Measurements from ENCODE around the gene HIPK4. TPM values are rescaled to one million over a fixed set of nuclear protein-coding genes. Genes with fewer than 3 reads are reported as not detected.

HIPK4 gene
- total and polyA plus RNA-seq, 4 donors: 0.02 to 0.17 TPM; not detected in 2

DNA sequence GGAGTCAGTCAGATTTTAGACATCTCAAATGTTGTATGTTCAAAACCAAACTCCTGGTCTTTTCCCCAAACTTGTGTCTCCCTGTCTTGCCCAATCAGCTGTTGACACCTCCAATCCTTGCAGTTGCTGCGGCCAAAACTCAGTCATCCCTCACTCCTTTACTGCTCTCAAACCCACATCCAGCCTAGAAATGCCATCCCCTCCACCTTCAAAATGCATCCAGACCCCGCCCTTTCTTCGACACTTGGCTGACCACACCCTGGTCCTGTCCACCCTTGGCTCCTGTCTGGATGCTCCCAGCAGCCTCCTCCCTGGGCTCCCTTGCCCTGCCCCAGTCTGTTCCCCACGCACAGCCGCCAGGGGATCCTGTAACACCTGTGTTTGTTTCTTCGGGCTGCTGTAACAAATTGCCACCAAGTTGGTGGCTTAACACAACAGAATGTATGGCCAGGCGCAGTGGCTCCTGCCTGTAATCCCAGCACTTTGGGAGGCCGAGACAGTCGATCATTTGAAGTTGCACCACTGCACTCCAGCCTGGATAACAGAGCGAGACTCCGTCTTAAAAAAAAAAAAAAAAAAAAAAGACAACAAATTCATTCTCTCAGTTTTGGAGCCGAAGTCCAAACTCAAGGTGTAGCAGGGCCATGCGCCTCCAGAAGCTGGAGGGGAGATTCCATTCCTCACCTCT lies 29.8 kb downstream of the HIPK4 start:
- Histone ChIP-seq H3K4me1 (ENCODE audit: control insufficient read depth in 4 of 4, insufficient read depth in 4 of 4, low read length in 3 of 4) (peaks cover 0 to 14% (median 3%) of the 10 kb centered on the region in 4 donors), H3K27ac (ENCODE audit: low read depth in 1 of 2, low read length in 2 of 2) (no peak overlapping the region), H3K9ac (ENCODE audit: low read depth in 1 of 2, low read length in 2 of 2) (no peak overlapping the region), H3K9me3 (ENCODE audit: control insufficient read depth in 4 of 4, low read length in 3 of 4) (no peaks in the 10 kb centered on the region), H3K27me3 (ENCODE audit: control insufficient read depth in 4 of 4, insufficient read depth in 4 of 4, low read length in 3 of 4) (no peaks in the 10 kb centered on the region), H3K36me3 (ENCODE audit: control insufficient read depth in 4 of 4, insufficient read depth in 3 of 4, low read depth in 1 of 4, low read length in 3 of 4) (no peaks in the 10 kb centered on the region), H3K4me3 (ENCODE audit: low read depth in 1 of 3, low read length in 3 of 3) (no peak overlapping the region)
- no peak for DNase-seq (ENCODE audit: low spot score)
- WGBS: 96% methylated on average over 13 of the region's 13 CpGs
- TF ChIP-seq RXRA (IDR thresholded peaks at IDR 0.05) (no peak), EGR1 (IDR thresholded peaks at IDR 0.05; ENCODE audit: low read depth in 2 of 2) (no peak), NR2F2 (IDR thresholded peaks at IDR 0.05) (no peak), GABPA (IDR thresholded peaks at IDR 0.05 in 1 of 2, conservative IDR thresholded peaks at IDR 0.05 in 1 of 2) (no peak), FOXA2 (IDR thresholded peaks at IDR 0.05) (no peak), JUND (IDR thresholded peaks at IDR 0.05) (no peak), RAD21 (IDR thresholded peaks at IDR 0.05) (no peak), YY1 (IDR thresholded peaks at IDR 0.05) (no peak), HNF4G (IDR thresholded peaks at IDR 0.05) (no peak), FOXA1 (IDR thresholded peaks at IDR 0.05) (no peak), TAF1 (conservative IDR thresholded peaks at IDR 0.05) (no peak), SP1 (IDR thresholded peaks at IDR 0.05) (no peak)
- TF ChIP-seq, protein P1, sequence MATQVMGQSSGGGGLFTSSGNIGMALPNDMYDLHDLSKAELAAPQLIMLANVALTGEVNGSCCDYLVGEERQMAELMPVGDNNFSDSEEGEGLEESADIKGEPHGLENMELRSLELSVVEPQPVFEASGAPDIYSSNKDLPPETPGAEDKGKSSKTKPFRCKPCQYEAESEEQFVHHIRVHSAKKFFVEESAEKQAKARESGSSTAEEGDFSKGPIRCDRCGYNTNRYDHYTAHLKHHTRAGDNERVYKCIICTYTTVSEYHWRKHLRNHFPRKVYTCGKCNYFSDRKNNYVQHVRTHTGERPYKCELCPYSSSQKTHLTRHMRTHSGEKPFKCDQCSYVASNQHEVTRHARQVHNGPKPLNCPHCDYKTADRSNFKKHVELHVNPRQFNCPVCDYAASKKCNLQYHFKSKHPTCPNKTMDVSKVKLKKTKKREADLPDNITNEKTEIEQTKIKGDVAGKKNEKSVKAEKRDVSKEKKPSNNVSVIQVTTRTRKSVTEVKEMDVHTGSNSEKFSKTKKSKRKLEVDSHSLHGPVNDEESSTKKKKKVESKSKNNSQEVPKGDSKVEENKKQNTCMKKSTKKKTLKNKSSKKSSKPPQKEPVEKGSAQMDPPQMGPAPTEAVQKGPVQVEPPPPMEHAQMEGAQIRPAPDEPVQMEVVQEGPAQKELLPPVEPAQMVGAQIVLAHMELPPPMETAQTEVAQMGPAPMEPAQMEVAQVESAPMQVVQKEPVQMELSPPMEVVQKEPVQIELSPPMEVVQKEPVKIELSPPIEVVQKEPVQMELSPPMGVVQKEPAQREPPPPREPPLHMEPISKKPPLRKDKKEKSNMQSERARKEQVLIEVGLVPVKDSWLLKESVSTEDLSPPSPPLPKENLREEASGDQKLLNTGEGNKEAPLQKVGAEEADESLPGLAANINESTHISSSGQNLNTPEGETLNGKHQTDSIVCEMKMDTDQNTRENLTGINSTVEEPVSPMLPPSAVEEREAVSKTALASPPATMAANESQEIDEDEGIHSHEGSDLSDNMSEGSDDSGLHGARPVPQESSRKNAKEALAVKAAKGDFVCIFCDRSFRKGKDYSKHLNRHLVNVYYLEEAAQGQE (IDR thresholded peaks at IDR 0.05): no peak
- TF ChIP-seq, protein P2, sequence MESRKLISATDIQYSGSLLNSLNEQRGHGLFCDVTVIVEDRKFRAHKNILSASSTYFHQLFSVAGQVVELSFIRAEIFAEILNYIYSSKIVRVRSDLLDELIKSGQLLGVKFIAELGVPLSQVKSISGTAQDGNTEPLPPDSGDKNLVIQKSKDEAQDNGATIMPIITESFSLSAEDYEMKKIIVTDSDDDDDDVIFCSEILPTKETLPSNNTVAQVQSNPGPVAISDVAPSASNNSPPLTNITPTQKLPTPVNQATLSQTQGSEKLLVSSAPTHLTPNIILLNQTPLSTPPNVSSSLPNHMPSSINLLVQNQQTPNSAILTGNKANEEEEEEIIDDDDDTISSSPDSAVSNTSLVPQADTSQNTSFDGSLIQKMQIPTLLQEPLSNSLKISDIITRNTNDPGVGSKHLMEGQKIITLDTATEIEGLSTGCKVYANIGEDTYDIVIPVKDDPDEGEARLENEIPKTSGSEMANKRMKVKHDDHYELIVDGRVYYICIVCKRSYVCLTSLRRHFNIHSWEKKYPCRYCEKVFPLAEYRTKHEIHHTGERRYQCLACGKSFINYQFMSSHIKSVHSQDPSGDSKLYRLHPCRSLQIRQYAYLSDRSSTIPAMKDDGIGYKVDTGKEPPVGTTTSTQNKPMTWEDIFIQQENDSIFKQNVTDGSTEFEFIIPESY (IDR thresholded peaks at IDR 0.05): no peak
- TF ChIP-seq, protein P3, sequence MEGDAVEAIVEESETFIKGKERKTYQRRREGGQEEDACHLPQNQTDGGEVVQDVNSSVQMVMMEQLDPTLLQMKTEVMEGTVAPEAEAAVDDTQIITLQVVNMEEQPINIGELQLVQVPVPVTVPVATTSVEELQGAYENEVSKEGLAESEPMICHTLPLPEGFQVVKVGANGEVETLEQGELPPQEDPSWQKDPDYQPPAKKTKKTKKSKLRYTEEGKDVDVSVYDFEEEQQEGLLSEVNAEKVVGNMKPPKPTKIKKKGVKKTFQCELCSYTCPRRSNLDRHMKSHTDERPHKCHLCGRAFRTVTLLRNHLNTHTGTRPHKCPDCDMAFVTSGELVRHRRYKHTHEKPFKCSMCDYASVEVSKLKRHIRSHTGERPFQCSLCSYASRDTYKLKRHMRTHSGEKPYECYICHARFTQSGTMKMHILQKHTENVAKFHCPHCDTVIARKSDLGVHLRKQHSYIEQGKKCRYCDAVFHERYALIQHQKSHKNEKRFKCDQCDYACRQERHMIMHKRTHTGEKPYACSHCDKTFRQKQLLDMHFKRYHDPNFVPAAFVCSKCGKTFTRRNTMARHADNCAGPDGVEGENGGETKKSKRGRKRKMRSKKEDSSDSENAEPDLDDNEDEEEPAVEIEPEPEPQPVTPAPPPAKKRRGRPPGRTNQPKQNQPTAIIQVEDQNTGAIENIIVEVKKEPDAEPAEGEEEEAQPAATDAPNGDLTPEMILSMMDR (IDR thresholded peaks at IDR 0.05; ENCODE audit: low read depth, low read length, missing input control): no peak
- TF ChIP-seq, protein P4, sequence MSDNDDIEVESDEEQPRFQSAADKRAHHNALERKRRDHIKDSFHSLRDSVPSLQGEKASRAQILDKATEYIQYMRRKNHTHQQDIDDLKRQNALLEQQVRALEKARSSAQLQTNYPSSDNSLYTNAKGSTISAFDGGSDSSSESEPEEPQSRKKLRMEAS (IDR thresholded peaks at IDR 0.05): no peak

DNA sequence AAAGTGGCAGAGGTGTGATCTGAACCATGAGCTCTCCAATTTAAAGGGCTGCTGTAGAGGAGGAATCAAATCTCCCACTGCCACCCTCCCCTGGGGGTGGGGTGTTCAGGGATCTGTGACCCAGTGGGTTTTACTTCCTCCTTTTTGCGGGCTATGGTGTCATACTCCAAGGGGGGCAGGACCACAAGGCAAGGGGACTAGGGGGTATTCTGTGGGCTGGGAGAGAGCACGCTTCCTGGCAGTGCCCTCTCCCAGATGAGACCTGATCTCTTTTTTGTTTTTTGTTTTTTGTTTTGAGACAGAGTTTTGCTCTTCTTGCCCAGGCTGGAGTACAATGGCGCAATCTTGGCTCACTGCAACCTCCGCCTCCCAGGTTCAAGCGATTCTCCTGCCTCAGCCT lies 31.2 kb downstream of the HIPK4 start:
- H3K9me3 ChIP-seq (ENCODE audit: control insufficient read depth in 4 of 4, low read length in 3 of 4): no peaks in the 10 kb centered on the region
- H3K27ac ChIP-seq (ENCODE audit: low read depth in 1 of 2, low read length in 2 of 2): no peak overlapping the region
- no peak for DNase-seq (ENCODE audit: low spot score)
- H3K27me3 ChIP-seq (ENCODE audit: control insufficient read depth in 4 of 4, insufficient read depth in 4 of 4, low read length in 3 of 4): no peaks in the 10 kb centered on the region
- H3K9ac ChIP-seq (ENCODE audit: low read depth in 1 of 2, low read length in 2 of 2): no peak overlapping the region
- TF ChIP-seq, protein P5, sequence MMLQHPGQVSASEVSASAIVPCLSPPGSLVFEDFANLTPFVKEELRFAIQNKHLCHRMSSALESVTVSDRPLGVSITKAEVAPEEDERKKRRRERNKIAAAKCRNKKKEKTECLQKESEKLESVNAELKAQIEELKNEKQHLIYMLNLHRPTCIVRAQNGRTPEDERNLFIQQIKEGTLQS (IDR thresholded peaks at IDR 0.05): no peak
- TF ChIP-seq FOXA1 (IDR thresholded peaks at IDR 0.05): no peak
- TF ChIP-seq, protein P3 (IDR thresholded peaks at IDR 0.05; ENCODE audit: low read depth, low read length, missing input control): no peak
- no peak for TF ChIP-seq TAF1 (conservative IDR thresholded peaks at IDR 0.05)
- no peak overlapping the region for H3K4me3 ChIP-seq (ENCODE audit: low read depth in 1 of 3, low read length in 3 of 3)
- peaks cover 0 to 14% (median 3%) of the 10 kb centered on the region in 4 donors for H3K4me1 ChIP-seq (ENCODE audit: control insufficient read depth in 4 of 4, insufficient read depth in 4 of 4, low read length in 3 of 4)
- 91% methylated on average over 5 of the region's 5 CpGs for WGBS
- peaks cover 0 to under 1% (median 0%) of the 10 kb centered on the region in 4 donors for H3K36me3 ChIP-seq (ENCODE audit: control insufficient read depth in 4 of 4, insufficient read depth in 3 of 4, low read depth in 1 of 4, low read length in 3 of 4)

Data from liver (tissue), 9 donors.